Transverse colon (tissue), 4 donors: ENCODE measurements around the gene NSUN4. TPM values are rescaled to one million over a fixed set of nuclear protein-coding genes. Genes with fewer than 3 reads are reported as not detected.
"Not testable (repeated sequence)": the region's sequence is repeated elsewhere in the genome, so short reads cannot be mapped to it uniquely, and the experiment has no call there.

ENCODE experiments used
- DNase-seq: peaks from one replicate; pipeline ENCODE4 v3.0.0-alpha.2; 2019
- H3K27ac ChIP-seq, 4 donors: fragments of 200-600 bp; sonication (generic); 2 replicates each; pipeline ENCODE4 v1.5.1; 2016 to 2018; ENCODE audit warnings: inconsistent platforms in 4 of 4
- H3K27me3 ChIP-seq: fragments of 200-600 bp; sonication (generic); 2 replicates; pipeline ENCODE4 v1.5.1; 2017; ENCODE audit warnings: inconsistent platforms
- H3K36me3 ChIP-seq, 4 donors: fragments of 200-600 bp; sonication (generic); 2 replicates each; pipeline ENCODE4 v1.5.1; 2017 to 2019; ENCODE audit warnings: inconsistent platforms in 4 of 4
- H3K4me1 ChIP-seq, 4 donors: fragments of 200-600 bp; sonication (generic); 2 replicates each; pipeline ENCODE4 v1.5.1; 2017 to 2020; ENCODE audit warnings: inconsistent platforms in 4 of 4
- H3K4me3 ChIP-seq, 4 donors: fragments of 200-600 bp; sonication (generic); 1 replicate in 1 of 4; 2 replicates in 3 of 4; pipeline versions ENCODE4 v1.5.1 to v1.6.1; 2017 to 2019; ENCODE audit warnings: inconsistent platforms in 4 of 4
- H3K9me3 ChIP-seq, 2 donors: fragments of 200-600 bp; sonication (generic); 2 replicates each; pipeline ENCODE4 v1.5.1; 2017 to 2019; ENCODE audit warnings: inconsistent platforms in 2 of 2
- EP300 ChIP-seq: sonication (generic); formaldehyde crosslinking; IDR thresholded peaks from one replicate; pipeline ENCODE4 v1.6.1; 2017; ENCODE audit warnings: antibody characterized with exemption, low read depth
- POLR2A ChIP-seq: fragments of 450-650 bp; IDR thresholded peaks from one replicate; pipeline ENCODE4 v1.6.1; 2016; ENCODE audit warnings: antibody characterized with exemption, mild to moderate bottlenecking, moderate library complexity
- POLR2AphosphoS5 ChIP-seq, 3 donors: sonication (generic); formaldehyde crosslinking; IDR thresholded peaks; one replicate each; pipeline ENCODE4 v1.6.1; 2016; ENCODE audit warnings: antibody characterized with exemption in 3 of 3
- WGBS, 2 donors: methylation state at CpG; one replicate each; pipeline ENCODE4 v1.1.5; 2018; ENCODE audit warnings: low coverage in 1 of 2; 5-methylcytosine and 5-hydroxymethylcytosine counted together
- in situ Hi-C, 4 donors: fragments of 200-750 bp; cut with MboI; loops; one replicate each; pipeline versions ENCODE4 v1.15.0 to v1.15.1; 2017; ENCODE audit warnings: low sequenced_read_pairs in 3 of 4, low pct_ligation_motif_present in 1 of 4, low pct_unique_long_range_greater_than_20kb in 1 of 4
- intact Hi-C: fragments of 100-400 bp; cut with DNase I; formaldehyde crosslinking; loops from one replicate; pipeline ENCODE4 v1.15.1; 2023; ENCODE audit warnings: low total_unique reads
- total RNA-seq, 4 donors: library from RNA; depleted of rRNA; stranded (reverse); fragments of >200 nt; gene quantifications; one replicate each; pipeline ENCODE4 v1.1.0, GENCODE V29; 2016
- TF ChIP-seq, protein P1 (sequence below), 5 experiments: fragments of 200-600 bp in 3 of 5; fragments of 450-650 bp in 2 of 5; sonication (generic) in 3 of 5; IDR thresholded peaks; 1 replicate in 2 of 5; 2 replicates in 3 of 5; pipeline ENCODE4 v1.5.1; 2016 to 2017; ENCODE audit warnings: antibody characterized with exemption in 5 of 5, inconsistent platforms in 3 of 5, mild to moderate bottlenecking in 2 of 5, moderate library complexity in 1 of 5

NSUN4 gene
- total RNA-seq, 4 donors from 2014 or later: 5.6 to 19.7 (median 12.9) TPM

DNA sequence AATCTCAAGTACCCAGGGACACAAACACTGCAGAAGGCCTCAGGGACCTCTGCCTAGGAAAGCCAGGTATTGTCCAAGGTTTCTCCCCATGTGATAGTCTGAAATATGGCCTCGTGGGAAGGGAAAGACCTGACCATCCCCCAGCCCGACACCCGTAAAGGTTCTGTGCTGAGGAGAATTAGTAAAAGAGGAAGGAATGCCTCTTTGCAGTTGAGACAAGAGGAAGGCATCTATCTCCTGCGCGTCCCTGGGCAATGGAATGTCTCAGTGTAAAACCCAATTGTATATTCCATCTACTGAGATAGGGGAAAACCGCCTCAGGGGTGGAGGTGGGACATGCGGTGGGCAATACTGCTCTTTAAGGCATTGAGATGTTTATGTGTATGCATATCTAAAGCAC lies 10.8 kb upstream of the NSUN4 start:
- 67 to 82% methylated on average over 2 to 7 of the region's 7 CpGs for WGBS, 2 donors
- H3K27ac ChIP-seq, H3K27me3 ChIP-seq, intact Hi-C loops, DNase-seq, H3K4me1 ChIP-seq, H3K9me3 ChIP-seq, H3K4me3 ChIP-seq, H3K36me3 ChIP-seq, in situ Hi-C loops: not testable (repeated sequence)

DNA sequence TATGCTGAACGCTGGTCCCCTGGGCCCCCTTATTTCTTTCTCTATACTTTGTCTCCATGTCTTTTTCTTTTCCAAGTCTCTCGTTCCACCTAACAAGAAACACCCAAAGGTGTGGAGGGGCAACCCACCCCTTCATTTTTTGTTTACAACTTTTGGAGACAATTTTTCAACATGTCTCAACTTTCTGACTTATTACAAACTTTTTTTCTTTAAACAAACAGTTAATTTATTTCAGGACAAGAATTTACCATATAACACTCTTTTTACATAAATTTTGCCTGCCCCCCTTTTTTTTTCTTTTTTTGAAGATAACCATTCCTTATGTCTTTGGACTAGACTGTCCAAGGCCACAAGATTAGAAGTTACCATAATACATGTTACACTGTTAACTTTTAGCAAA lies 10.2 kb upstream of the NSUN4 start:
- H3K9me3 ChIP-seq, intact Hi-C loops, H3K27ac ChIP-seq, DNase-seq, H3K4me3 ChIP-seq, in situ Hi-C loops, H3K4me1 ChIP-seq, H3K36me3 ChIP-seq, H3K27me3 ChIP-seq: not testable (repeated sequence)
- WGBS, 2 donors: 85 to 100% methylated on average over 2 of the region's 2 CpGs

DNA sequence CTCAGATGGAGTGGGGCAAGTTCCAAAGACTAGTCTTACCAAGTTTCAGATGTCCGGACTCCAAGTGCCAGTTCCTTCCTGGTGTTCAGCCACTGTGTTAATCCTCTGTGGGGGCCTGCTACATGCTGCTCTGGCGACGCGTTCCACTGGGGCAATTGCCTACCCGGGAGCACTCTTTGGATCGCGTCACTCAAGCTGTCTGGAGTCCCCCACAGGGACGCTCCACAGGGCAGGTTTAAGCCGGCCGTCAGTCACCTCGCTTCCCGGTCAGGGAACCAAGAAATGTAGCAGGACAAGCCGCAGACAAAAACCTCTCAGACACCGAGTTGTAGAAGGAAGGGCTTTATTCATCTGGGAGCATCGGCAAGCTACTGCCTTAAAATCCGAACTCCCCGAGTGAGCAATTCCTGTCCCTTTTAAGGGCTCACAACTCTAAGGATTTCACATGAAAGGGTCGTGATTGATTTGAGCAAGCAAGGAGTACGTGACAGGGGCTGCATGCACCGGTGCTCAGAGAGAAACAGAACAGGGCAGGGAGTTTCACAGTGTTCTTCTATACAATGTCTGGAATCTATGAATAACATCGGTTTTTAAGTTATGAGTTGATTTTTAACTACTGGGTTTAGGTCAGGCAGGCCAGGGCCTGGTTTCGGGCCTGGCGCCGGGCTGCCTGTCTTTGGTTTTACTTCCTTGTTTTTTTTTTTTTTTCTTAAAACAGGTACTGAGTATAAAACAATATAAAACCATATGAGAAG lies 8.6 kb upstream of the NSUN4 start:
- 71 to 72% methylated on average over 7 to 24 of the region's 24 CpGs for WGBS, 2 donors
- H3K36me3 ChIP-seq, H3K27me3 ChIP-seq, H3K4me3 ChIP-seq, intact Hi-C loops, H3K9me3 ChIP-seq, in situ Hi-C loops, DNase-seq, H3K4me1 ChIP-seq: not testable (repeated sequence)
- H3K27ac ChIP-seq: peak overlapping the region in 3 of 4 donors; percentile 18 to 48 (median 21)

DNA sequence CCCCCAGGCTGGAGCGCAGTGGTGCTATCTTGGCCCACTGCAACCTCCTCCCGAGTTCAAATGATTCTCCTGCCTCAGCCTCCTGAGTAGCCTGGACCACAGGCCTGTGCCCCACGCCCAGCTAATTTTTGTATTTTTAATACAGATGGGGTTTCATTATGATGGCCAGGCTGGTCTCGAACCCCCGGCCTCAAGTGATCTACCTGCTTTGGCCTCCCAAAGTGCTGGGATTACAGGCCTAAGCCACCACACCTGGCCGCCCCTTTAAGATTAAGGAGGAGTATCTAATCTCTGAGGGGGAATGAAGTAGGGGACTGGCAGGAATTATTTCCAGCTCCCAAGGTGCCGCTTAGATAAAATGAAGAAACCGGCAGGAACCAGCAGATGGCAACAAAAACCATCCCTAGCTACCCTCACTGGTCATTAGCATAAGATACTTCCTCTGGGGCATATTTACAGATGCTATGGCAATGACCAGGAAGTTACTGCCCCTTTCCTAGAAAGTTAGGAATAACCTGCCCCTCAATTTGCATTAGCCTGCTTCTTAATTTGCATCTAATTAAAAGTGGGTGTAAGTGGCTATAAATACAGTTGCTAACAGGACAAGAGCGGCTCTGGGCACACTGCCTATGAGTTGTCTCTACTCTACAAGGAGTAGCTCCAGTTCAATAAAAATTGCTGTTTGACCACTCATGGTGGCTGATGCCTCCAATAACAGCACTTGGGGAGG lies 7.1 kb upstream of the NSUN4 start:
- Histone ChIP-seq H3K9me3 (no peaks in the 10 kb centered on the region), H3K4me1 (no peaks in the 10 kb centered on the region), H3K27ac (no peak overlapping the region), H3K4me3 (no peak overlapping the region), H3K36me3 (no peaks in the 10 kb centered on the region), H3K27me3 (no peaks in the 10 kb centered on the region)
- intact Hi-C loops (no loop called here), in situ Hi-C loops (no loop called here)
- DNase-seq: no peak
- WGBS, 2 donors: 71% methylated on average over 9 of the region's 9 CpGs; no CpG with 5 or more reads in 1 of the 2 donors
- TF ChIP-seq, protein P1, sequence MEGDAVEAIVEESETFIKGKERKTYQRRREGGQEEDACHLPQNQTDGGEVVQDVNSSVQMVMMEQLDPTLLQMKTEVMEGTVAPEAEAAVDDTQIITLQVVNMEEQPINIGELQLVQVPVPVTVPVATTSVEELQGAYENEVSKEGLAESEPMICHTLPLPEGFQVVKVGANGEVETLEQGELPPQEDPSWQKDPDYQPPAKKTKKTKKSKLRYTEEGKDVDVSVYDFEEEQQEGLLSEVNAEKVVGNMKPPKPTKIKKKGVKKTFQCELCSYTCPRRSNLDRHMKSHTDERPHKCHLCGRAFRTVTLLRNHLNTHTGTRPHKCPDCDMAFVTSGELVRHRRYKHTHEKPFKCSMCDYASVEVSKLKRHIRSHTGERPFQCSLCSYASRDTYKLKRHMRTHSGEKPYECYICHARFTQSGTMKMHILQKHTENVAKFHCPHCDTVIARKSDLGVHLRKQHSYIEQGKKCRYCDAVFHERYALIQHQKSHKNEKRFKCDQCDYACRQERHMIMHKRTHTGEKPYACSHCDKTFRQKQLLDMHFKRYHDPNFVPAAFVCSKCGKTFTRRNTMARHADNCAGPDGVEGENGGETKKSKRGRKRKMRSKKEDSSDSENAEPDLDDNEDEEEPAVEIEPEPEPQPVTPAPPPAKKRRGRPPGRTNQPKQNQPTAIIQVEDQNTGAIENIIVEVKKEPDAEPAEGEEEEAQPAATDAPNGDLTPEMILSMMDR (IDR thresholded peaks at IDR 0.05): peak in 4 of 5 experiments; percentile 10 to 24 (median 20)
- TF ChIP-seq POLR2AphosphoS5 (IDR thresholded peaks at IDR 0.05): no peak
- no peak for TF ChIP-seq POLR2A

DNA sequence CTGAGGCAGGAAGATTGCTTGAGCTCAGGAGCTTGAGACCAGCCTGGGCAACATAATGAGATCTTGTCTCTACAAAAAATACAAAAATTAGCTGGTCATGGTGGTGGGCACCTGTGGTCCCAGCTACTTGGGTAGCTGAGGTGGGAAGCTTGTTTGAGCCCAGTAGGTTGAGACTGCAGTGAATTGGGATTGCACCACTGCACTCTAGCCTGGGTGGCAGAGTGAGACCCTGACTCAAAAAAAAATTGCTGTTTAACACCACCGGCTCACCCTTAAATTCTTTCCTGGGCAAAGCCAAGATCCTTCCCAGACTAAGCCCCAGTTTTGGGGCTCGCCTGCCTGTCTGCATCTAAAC lies 6.6 kb upstream of the NSUN4 start:
- in situ Hi-C loops: no loop called here
- Histone ChIP-seq H3K27ac (no peak overlapping the region), H3K4me3 (no peak overlapping the region), H3K27me3 (no peaks in the 10 kb centered on the region), H3K4me1 (no peaks in the 10 kb centered on the region), H3K36me3 (no peaks in the 10 kb centered on the region), H3K9me3 (no peaks in the 10 kb centered on the region)
- 75 to 82% methylated on average over 1 to 2 of the region's 2 CpGs for WGBS, 2 donors
- no peak for DNase-seq
- intact Hi-C loops: no loop called here
- TF ChIP-seq, protein P1 (IDR thresholded peaks at IDR 0.05): no peak
- no peak for TF ChIP-seq POLR2AphosphoS5 (IDR thresholded peaks at IDR 0.05)
- no peak for TF ChIP-seq EP300
- no peak for TF ChIP-seq POLR2A
